GM21717 (cell line): ENCODE data around the gene SEZ6L2.
"Not testable (repeated sequence)": the region's sequence is repeated elsewhere in the genome, so short reads cannot be mapped to it uniquely, and the experiment has no call there.

Experiments
- ATAC-seq: cut with Tn5 transposase; IDR thresholded peaks from one replicate; pipeline ENCODE4 v1.9.1; 2021; ENCODE audit warnings: mild to moderate bottlenecking, moderate library complexity; ENCODE audit not compliant: unreplicated experiment

Gene SEZ6L2

GRCh38 chr16:29899516-29900101, at the start of gene SEZ6L2:
Gene SEZ6L2 (minus strand): TSS chr16:29899550. CDS start chr16:29899019, 531 bp downstream.
- ATAC-seq, result no peak

- no peak for ATAC-seq
Measured at GRCh38 chr16:29947897-29948296, 48.5 kb upstream of the SEZ6L2 start.

- no peak for ATAC-seq
Measured at GRCh38 chr16:29943846-29944799, 44.8 kb upstream of the SEZ6L2 start.

- ATAC-seq, result no peak
Measured at GRCh38 chr16:29940656-29941055, 41.3 kb upstream of the SEZ6L2 start.

GRCh38 chr16:29931750-29932149, 32.4 kb upstream of the SEZ6L2 start:
- not testable (repeated sequence) for ATAC-seq

GRCh38 chr16:29927070-29927905, 27.9 kb upstream of the SEZ6L2 start:
- no peak for ATAC-seq

GRCh38 chr16:29926711-29927052, 27.3 kb upstream of the SEZ6L2 start:
- ATAC-seq, result peak; percentile 10

GRCh38 chr16:29925781-29926710, 26.7 kb upstream of the SEZ6L2 start, which contains the start of gene KCTD13:
Gene KCTD13 (minus strand): TSS chr16:29926226. CDS start chr16:29926033, 193 bp downstream.
- peak; percentile 78 for ATAC-seq

- no peak for ATAC-seq
Measured at GRCh38 chr16:29925105-29925756, 25.9 kb upstream of the SEZ6L2 start.

- no peak for ATAC-seq
Measured at GRCh38 chr16:29922986-29923501, 23.7 kb upstream of the SEZ6L2 start.

GRCh38 chr16:29922326-29922725, 23.0 kb upstream of the SEZ6L2 start:
- ATAC-seq, result no peak

GRCh38 chr16:29921034-29921385, 21.7 kb upstream of the SEZ6L2 start:
- no peak for ATAC-seq

- no peak for ATAC-seq
Measured at GRCh38 chr16:29920288-29921033, 21.1 kb upstream of the SEZ6L2 start.

- ATAC-seq, result no peak
Measured at GRCh38 chr16:29916979-29917378, 17.6 kb upstream of the SEZ6L2 start.

GRCh38 chr16:29915590-29916247, 16.4 kb upstream of the SEZ6L2 start:
- no peak for ATAC-seq

GRCh38 chr16:29913514-29913913, 14.2 kb upstream of the SEZ6L2 start:
- ATAC-seq, result no peak

GRCh38 chr16:29912087-29912486, 12.7 kb upstream of the SEZ6L2 start:
- no peak for ATAC-seq

- no peak for ATAC-seq
Measured at GRCh38 chr16:29911676-29912010, 12.3 kb upstream of the SEZ6L2 start.
